HL-60 (cell line): ENCODE results near the gene RASSF8.

ENCODE experiments used
- GABPA ChIP-seq: IDR thresholded peaks from 2 replicates; pipeline ENCODE4 v1.6.1; 2012; ENCODE audit warnings: low read depth
- POLR2AphosphoS5 ChIP-seq: IDR thresholded peaks from 2 replicates; pipeline ENCODE4 v1.6.1; 2012; ENCODE audit warnings: low read depth
- REST ChIP-seq: IDR thresholded peaks from 2 replicates; pipeline ENCODE4 v1.6.1; 2012; ENCODE audit warnings: low read depth; ENCODE audit not compliant: insufficient replicate concordance
- SPI1 ChIP-seq: IDR thresholded peaks from 2 replicates; pipeline ENCODE4 v1.6.1; 2012; ENCODE audit warnings: low read depth, mild to moderate bottlenecking, borderline replicate concordance
- TF ChIP-seq, protein P1 (sequence below): IDR thresholded peaks from one replicate; pipeline ENCODE4 v1.5.1; 2011; ENCODE audit warnings: low read length, control low read depth, inconsistent platforms; ENCODE audit not compliant: insufficient read depth

DNA sequence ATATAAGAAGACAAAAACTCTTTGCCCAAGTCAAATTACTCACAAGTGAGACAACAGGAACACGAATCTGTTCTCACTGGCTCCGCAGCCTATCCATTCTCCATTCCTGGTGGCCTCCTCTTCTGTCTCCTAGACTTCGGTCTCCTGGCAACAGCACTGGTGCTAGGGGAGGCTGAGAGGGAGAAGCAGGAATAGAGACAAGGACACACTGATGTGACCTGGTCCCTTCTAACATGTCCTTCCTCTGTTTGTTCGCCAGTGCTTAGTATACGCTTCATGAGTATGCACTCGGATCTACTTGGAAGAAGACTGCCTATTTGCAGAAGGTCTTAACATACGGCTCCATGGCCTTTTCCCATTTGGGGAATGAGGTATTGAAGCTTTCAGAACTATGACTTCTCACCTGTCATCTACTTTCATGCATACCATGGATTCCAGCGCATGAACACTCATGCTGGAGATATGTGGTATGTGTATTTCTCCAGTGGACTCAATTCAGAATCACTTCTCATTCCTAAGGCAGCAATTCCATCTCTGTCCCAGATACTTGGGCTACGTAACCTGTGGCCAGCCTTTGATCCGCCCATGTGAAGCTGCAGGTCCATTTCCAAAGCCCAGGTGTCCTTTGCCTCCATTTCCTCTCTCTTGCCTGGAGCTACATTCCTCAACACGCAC lies 132.5 kb downstream of the RASSF8 start:
- TF ChIP-seq SPI1 (no peak), POLR2AphosphoS5 (no peak), REST (no peak), GABPA (no peak)
- TF ChIP-seq, protein P1, sequence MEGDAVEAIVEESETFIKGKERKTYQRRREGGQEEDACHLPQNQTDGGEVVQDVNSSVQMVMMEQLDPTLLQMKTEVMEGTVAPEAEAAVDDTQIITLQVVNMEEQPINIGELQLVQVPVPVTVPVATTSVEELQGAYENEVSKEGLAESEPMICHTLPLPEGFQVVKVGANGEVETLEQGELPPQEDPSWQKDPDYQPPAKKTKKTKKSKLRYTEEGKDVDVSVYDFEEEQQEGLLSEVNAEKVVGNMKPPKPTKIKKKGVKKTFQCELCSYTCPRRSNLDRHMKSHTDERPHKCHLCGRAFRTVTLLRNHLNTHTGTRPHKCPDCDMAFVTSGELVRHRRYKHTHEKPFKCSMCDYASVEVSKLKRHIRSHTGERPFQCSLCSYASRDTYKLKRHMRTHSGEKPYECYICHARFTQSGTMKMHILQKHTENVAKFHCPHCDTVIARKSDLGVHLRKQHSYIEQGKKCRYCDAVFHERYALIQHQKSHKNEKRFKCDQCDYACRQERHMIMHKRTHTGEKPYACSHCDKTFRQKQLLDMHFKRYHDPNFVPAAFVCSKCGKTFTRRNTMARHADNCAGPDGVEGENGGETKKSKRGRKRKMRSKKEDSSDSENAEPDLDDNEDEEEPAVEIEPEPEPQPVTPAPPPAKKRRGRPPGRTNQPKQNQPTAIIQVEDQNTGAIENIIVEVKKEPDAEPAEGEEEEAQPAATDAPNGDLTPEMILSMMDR: no peak
